Stimulated activated CD4-positive, alpha-beta T cell treated with anti-CD3 and anti-CD28 coated beads, Interleukin-15, amount 100 ng/mL, for 24 hours (primary cell): Measurements from ENCODE around the gene NSRP1.
"Not testable (repeated sequence)": the region's sequence is repeated elsewhere in the genome, so short reads cannot be mapped to it uniquely, and the experiment has no call there.

ENCODE experiments used
- DNase-seq: peaks from one replicate; pipeline ENCODE4 v3.0.0-alpha.2; 2020

NSRP1 gene

GRCh38 chr17:30191072-30191471 is 74.5 kb downstream of the NSRP1 start:
- DNase-seq: no peak

DNA sequence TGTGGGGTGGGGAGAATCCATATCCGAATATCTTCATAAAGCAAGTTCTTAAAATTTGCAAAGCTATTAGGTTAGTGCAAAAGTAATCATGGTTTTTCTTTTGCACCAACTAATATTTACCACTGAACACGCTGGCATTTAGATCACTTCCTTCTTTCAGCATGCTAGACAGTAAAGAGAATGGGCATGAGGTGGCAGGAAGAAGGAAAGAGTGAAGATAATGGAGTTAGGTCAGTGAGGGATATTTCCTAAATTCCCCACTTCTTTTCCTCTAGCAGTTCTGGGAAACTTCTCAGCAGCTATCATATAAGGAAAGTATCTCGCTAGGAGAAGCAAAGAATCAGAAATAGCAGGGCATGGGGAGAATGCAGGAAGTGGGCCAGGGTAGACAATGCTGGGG is 79.9 kb downstream of the NSRP1 start:
- no peak for DNase-seq

- DNase-seq: no peak
Measured at GRCh38 chr17:30197416-30197815, 80.8 kb downstream of the NSRP1 start.

DNA sequence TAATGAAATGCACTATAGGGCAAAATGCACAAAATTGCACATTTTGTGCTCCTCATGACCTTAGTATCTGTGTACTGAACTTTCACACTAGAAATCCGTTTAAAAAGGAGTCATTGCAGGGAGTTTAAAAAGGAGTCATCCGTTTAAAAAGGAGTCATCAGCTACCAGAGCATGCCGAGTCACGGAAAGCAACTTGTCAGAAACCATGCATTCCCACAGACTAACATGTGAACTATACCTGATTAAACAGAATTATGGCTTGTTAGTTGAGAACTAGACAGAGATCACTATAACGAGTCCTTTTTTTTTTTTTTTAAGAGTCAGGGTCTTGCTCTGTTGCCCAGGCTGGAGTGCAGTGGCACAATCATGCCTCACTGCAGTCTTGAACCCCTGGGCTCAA is 83.0 kb downstream of the NSRP1 start:
- no peak for DNase-seq

DNA sequence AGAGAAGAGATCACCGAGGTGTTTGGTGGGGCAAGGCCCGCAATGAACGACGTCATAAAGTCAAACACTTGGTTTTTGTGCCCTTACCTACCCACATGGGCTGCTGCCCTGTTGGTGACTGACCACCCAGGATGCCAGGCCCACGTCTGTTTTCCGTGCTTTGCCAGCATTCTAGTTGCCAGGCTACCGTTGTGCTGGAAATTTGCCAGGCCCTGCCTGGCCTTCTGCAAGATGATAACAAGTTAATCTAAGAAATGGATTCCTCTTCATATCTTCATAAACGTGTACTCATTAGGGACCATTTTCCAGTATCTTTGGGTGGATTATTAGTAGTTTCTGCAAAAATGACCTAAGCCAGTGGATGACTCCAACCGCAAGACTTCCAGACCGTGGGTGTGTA is 83.5 kb downstream of the NSRP1 start:
- no peak for DNase-seq

DNA sequence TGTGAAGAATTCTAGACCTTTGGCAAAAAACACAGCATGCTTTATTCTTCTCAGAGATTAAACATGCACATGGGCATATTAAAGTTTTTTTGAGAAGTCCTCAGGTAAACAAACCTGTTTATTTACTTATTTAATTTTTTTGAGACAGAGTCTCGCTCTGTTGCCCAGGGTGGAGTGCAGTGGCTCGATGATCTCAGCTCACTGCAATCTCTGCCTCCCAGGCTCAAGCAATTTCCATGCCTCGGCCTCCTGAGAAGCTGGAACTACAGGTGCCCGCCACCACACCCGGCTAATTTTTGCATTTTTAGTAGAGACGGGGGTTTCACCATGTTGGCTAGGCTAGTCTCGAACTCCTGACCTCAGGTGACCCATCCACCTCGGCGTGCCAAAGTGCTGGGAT is 84.0 kb downstream of the NSRP1 start:
- not testable (repeated sequence) for DNase-seq

GRCh38 chr17:30203471-30203981 is 86.9 kb downstream of the NSRP1 start:
- no peak for DNase-seq

- no peak for DNase-seq
Measured at GRCh38 chr17:30207655-30208054, 91.0 kb downstream of the NSRP1 start.

- no peak for DNase-seq
Measured at GRCh38 chr17:30208214-30208613, 91.6 kb downstream of the NSRP1 start.

DNA sequence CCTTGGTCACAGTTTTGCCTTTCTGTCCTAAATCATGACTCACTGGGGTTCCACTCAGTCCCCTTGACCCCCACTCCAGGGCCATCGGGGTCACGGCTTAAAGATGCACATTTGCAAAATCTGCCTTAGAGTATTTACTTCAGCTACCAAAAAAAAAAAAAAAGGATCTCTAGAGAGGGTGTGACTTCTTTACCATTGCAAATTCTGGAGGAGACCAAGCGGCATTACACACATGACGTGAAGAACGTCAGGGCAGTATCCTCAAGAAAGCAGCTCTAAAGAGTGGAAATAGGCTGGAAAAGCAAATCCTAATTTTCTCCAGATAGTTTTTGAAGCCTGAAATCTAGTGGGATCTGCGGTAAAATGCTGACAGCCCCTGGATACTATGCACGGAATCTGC is 93.3 kb downstream of the NSRP1 start:
- no peak for DNase-seq

DNA sequence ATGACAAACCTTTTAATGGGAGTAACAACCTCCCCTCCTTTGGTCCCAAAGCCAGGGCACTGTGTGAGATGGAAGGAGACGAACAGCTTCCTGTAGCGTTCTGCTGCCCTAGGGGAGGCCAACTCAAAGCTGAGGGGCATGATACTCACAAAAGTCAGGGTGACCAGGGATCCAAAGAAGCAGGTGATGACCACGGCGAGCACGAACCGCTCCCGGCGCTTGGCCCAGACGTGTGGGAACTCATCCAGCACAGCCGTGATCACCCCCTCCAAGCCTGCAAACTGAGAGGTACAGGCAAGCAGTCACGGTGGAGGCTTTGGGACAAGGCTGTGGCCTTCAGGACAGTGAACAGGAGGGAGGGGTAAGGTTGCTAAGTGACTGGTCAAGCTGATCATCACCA is 93.8 kb downstream of the NSRP1 start:
- DNase-seq: no peak

DNA sequence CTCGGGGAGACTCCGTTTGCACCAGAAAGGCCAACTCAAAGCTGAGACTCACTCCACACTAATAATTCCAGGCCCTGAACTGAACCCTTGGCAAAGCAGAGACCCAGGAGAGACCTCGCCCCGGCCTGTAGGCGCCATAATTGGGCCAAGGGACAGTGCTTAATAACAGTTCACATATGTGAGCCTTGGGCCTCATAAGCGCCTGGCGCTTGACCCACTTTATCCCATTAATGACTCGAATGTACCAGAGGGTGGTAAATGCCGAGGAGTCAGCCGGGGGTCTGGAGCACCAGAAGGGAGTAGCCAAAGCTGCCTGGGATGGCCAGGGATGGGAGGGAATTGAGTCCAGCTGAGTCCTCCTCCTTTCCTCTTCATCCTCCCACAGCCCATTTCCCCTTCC is 94.3 kb downstream of the NSRP1 start:
- no peak for DNase-seq

DNA sequence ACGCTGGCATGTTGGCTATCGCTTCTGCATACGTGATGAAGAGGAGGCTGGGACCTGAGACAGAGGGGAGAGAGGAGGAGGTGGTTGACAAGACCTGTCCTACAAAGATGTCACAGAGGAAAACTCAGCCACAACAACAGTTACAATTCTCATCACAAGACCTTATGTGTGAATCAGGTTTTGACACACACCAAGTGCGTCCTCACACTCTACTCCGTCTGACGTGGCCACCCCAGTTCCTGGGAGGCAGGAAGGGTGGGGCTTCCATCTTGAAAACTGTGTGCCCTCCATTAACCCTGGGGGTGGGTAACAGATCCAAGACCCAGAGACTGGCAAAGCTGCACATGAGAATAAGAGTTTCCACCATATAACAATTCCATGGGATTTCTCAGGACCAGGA is 94.8 kb downstream of the NSRP1 start:
- no peak for DNase-seq

DNA sequence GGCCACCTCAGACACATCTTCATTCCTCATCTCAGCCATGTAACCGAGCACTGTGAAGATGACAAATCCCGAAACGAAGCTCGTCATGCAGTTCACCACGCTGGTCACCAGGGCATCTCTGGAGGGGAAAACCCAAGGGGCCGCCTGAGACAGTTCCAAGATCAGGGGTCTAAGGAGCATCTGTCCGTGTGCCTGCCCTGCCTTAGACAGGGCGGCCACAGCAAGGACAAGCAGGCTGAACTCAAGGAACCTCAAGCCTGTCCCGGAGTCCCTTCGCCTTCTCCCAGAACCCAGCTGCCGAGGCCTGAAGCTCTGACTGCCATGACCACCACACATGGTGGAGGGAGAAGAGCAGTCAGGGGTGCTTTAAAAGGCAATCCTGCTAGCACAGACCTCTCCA is 96.1 kb downstream of the NSRP1 start:
- DNase-seq: no peak

DNA sequence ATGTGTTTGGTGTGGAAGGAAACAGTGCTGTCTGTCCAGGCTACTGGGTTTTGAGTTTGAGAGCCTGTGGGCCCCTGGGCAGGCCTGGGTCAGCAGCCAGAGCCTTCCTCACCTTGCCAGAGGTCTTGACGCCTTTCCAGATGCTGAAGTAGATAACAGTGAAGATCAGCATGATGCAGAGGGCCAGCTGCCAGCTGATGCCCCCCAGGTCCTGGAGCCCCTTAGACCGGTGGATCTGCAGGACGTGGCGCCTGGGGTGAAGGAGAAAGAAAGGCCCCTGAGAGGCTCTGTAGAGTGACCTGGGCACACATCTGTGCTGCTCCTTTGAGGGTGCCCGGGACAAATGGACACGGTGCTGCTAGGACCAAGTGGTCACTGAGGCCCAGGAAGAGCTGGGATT is 100.4 kb downstream of the NSRP1 start:
- DNase-seq: no peak

DNA sequence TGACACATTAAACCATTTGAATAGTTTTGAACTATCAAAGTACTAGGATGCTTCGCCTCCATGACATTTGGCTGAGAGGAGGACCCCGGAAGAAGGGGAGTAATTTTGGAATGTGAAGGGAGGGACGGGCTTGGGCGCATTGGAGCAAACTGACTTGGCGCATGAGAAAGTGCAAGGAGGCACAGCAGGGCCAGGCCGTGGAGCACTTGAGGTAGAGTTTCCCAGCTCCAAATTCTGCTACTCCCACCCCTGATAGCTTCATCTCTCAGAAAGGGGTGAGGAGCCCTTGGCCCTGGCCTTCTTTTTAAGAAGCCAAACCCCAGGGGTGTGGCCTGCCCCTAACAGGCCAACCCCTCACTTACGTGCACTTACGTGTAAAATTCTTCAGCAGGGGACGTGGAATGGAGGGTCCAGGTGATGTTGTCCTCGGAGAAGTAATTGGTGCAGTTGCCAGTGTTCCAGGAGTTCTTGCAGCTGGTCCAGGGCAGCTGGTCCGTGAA is 101.2 kb downstream of the NSRP1 start:
- DNase-seq: no peak

DNA sequence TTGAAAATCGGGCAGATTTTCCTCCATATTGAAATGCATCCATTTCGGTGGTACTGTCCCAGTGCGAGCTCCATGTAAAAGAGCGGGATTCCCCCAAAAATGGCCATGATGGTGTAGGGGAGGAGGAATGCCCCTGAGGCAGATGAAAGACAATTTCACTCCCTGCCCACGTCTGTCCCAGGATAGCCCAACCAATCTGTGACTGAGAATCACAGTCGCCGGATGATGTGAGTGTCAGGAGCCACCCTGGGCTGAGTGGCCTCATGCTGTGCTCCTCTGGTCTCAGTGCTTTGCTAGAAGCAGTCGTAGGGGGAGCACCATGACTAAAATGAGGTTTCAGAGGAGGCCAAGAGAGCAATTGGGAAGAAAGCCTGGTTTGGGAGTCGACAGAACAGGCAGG is 102.2 kb downstream of the NSRP1 start:
- no peak for DNase-seq

DNA sequence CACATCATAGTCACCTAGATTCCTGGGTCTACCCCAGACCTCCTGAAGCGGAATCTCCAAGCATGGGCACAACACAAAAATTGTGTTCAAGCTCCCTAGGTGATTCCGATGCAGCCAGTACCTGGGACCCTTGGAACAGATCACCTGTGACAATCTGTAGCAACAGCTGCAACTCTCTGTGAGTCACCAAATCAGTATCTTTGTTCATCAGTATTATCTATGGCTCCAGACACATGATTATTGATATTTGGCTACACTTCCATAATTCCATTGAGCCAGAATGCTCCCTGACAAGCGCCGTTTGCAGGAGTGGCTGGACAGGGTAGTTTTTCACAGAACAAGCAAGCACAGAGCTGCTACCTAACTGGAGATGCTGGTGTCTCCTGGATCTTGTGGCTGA is 102.7 kb downstream of the NSRP1 start:
- DNase-seq: no peak

GRCh38 chr17:30219833-30220232 is 103.2 kb downstream of the NSRP1 start:
- no peak for DNase-seq

DNA sequence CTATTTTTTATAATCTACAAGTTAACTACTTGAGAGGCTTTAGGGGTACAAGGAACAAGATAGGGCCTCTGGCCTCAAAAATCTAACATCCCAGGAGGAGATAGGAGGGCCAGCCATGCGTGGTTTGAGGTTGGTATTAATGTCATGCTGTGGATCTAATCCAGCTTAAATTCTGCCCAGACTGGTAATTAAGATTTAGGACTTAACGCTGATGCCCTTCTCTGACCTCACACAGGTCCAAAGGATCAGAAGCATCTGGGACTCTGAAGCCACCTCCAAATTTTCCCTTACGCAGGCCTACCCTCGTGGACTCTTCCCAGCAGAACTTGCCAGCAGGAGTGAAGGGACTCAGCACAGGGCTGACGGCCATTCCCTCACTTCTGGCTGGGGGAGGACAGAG is 103.8 kb downstream of the NSRP1 start:
- no peak for DNase-seq

- DNase-seq: no peak
Measured at GRCh38 chr17:30221346-30221745, 104.7 kb downstream of the NSRP1 start.

- DNase-seq: no peak
Measured at GRCh38 chr17:30222251-30222650, 105.6 kb downstream of the NSRP1 start.

GRCh38 chr17:30222721-30223175 is 106.1 kb downstream of the NSRP1 start:
- DNase-seq: no peak

DNA sequence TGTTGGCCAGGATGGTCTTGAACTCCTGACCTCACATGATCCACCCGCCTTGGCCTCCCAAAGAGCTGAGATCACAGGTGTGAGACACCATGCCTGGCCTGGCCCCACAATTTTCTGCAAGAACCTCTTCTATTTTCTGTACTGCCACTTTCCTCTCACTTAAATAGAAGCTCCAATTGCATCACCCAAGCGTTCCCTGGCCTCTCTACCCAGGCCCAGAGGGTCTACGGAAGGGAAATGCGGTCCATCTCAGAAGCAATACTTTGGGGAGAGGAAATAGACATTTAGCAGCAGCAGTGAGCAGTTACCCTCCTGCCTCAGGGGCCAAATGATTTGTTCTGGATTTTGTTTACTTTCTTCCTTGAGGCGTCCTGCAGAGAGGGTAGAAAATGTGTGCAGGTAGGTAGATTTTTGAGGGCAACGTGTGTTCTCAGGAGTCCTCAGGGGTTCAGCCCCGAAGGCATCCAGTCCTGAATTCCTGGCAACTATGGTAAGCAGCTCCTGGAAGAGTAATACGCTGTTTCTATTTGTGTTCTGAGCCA is 107.9 kb downstream of the NSRP1 start:
- no peak for DNase-seq

DNA sequence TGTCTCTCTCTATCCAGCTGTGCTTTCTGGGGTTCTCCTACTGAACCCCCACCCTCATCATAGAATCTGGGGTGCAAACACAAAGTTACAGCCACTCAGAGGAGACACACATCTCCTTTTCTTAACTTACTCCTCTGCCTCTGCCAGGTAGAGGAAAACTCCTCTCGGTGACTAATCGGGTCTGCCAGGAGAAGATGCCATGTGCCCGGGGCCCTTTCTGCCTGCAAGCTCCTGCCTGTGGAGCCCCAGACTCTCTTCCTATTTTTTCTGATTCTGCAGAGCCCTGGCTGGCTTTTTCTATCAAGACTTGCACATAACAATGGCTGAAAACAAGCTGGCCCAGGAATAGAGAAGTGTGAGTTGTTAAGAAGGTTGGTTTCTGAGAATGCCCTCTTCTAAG is 108.5 kb downstream of the NSRP1 start:
- DNase-seq: no peak
